HG03354 (cell line): ENCODE results near the gene TRAPPC3.

ENCODE experiments used
- ATAC-seq: cut with Tn5 transposase; IDR thresholded peaks from one replicate; pipeline ENCODE4 v1.9.1; 2021; ENCODE audit warnings: mild to moderate bottlenecking; ENCODE audit not compliant: unreplicated experiment, poor library complexity, severe bottlenecking

TRAPPC3 gene

DNA sequence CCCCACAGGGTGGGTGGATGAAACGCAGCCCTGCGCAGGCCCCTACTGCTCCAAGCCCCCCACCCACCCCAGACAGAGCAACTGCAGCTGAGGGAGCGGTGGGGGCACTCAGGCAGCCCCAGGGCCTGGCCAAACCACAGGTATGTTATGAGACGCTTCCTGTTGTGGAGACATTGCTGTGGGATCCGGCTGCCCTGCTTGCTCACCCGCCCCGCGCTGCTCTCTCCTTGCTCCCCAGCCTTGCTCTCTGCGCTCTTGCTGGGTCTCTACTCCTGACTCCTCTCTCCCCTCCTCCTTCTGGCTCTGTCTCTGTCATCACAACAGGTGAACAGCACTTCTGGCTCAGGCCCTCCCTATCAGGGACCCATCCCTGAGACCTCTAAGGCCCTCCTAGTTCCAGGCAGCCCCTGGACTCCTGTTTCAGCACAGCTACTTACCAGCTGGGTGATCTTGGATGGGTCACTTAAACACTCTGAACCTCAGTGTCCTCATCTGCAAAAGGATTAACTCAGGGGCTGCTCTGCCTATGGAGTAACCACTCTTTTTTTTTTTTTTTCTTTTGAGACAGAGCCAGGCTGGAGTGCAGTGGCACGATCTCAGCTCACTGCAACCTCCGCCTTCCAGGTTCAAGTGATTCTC is 40.1 kb downstream of the TRAPPC3 start:
- no peak for ATAC-seq

DNA sequence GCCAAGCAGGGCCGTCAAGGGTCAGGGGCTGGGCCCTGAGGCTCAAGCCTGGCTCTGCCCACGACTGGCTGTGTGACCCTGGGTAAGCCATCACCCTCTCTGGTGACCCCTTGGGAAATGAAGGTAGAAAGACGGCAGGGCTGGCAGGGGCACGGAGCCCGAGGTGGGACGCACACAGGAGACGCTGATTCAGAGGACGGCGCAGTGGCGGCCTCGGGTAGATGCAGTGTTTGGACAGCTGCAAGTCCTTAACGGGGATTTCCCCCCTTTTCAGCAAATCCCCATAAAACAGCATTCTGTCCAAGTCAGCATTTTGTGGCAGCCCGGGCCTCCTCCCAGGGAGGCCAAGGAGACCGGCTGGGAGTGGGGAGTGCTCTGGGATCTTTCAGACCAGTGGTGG is 41.0 kb downstream of the TRAPPC3 start:
- no peak for ATAC-seq

DNA sequence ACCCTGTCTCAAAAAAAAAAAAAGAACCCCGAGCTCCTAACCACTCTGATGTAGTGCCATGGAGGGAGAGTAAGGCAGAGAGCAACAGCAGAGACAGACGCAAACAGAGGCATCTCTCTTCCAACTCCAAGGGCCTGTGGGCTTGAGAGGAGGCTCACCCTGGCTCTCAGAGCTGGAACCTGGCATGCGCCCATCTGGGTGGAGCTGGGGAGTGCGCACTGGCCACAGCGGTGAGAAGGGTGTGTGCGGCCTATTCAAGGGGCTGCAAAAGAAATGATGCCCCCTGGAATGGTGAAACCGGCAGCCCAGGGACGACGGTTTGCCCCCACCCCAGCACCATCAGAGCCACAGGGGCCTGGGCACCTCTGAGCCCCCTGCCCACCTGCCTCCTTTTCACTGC is 41.9 kb downstream of the TRAPPC3 start:
- ATAC-seq, result no peak

DNA sequence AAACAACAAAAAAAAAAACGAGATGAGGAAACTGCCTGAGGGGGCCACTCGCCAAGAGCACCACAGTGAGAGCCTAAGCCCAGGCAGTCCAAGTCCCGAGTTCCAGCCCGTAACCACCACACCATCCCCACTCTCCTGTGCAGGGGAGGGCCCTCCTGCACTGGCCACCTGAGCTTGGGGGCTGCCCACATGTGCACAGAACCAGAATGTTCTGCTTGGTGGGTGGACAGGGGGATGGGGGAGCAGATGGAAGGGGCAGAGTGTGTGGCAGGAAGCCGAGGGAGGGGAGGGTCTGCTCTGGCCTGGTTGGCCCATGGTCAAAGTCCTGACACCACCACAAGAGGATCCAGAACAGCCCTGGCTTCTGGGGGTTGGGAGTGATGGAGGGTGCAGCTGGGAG is 43.0 kb downstream of the TRAPPC3 start:
- ATAC-seq, result no peak

DNA sequence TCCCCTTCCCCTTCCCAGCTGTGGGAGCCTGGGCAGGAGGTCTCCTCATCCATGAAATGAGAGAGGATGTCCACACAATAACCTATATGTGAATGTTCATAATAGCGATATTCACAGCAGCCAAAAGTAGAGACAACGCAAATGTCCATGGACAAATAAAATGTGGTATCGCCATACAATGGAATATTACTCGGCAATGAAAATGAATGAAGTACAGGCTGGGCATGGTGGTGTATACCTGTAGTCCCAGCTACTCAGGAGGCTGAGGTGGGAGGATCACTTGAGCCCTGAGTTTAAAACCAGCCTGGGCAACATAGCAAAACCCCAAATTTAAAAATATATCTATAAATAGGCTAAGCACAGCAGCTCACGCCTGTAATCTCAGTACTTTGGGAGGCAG is 47.7 kb downstream of the TRAPPC3 start:
- ATAC-seq, result no peak

DNA sequence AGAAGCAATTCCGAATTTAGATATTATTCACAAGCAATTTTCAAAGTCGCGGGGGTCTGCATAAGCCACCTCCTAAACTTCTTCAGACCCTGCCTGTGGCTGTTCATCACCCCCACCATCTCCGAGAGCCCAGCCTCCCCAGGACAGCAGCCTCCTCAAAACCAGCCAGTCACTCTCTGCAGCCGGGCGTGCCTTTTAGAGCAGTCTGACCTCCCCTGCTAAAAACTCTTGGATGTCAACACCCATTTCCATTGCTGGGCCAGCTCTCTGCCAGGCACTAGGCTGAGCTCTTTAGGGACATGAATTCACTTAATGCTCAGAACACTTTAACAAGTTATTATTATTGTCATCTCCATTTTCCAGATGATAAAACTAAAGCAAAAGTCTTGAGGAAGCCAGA is 48.9 kb downstream of the TRAPPC3 start:
- ATAC-seq, result no peak

DNA sequence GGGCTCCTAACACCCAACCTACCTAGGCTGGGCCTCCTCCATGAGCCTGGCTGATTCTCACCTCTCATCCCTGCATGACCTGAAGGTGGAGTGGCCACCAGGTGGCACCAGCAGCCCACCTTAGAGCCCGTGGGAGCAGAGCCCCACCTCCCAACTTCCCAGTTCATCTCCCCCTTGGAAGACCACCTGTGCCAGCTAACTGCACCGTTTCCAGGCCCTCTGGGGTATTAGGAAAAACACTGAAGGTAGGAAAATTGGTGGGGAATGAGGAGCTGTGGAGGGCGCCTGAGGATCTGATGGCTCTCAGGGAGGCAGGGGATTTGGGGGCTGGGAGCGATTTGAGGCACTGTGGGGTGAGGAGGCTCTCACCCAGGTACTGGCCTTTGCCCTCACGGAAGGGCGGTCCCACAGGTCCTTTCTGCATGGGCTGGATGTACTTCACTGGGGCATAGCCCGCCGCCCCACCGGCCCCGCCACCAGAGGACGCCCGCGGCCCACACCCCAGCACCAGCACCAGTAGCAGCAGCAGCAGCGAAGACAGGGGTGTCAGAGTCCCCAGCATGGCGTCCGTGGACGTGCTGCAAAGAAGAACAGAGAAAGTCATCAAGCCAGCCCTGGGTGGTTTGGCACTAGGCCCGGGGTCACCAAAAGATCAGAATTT is 49.5 kb downstream of the TRAPPC3 start:
- no peak for ATAC-seq

DNA sequence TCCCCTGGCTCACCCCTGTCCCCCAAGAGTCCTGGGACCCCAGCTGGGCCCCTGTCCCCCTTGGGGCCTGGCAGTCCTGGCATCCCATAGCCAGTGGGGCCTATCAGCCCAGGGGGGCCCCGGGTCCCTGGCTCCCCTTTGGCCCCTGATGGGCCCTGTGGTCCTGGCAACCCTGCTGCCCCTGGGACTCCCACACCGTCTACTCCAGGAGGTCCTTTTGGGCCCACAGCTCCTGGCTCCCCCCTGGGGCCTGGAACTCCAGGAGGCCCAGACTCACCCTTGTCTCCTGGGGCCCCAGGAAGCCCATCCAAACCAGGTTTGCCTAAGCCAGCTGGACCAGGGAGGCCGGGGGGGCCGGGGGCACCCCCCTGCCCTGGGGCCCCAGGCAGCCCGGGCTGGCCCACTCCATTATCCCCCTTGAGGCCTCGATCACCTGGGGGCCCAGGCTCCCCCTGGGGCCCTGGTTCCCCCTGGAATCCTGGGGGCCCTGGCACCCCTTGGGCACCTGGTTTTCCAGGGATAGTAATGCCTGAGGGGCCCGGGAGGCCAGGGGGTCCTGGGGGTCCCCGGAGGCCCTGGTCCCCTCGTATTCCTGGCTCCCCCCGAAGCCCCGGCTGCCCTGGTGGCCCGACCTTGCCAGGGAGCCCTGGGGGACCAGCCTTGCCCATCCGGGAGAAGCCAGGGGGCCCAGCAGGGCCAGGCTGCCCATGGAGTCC is 50.5 kb downstream of the TRAPPC3 start:
- ATAC-seq, result no peak

DNA sequence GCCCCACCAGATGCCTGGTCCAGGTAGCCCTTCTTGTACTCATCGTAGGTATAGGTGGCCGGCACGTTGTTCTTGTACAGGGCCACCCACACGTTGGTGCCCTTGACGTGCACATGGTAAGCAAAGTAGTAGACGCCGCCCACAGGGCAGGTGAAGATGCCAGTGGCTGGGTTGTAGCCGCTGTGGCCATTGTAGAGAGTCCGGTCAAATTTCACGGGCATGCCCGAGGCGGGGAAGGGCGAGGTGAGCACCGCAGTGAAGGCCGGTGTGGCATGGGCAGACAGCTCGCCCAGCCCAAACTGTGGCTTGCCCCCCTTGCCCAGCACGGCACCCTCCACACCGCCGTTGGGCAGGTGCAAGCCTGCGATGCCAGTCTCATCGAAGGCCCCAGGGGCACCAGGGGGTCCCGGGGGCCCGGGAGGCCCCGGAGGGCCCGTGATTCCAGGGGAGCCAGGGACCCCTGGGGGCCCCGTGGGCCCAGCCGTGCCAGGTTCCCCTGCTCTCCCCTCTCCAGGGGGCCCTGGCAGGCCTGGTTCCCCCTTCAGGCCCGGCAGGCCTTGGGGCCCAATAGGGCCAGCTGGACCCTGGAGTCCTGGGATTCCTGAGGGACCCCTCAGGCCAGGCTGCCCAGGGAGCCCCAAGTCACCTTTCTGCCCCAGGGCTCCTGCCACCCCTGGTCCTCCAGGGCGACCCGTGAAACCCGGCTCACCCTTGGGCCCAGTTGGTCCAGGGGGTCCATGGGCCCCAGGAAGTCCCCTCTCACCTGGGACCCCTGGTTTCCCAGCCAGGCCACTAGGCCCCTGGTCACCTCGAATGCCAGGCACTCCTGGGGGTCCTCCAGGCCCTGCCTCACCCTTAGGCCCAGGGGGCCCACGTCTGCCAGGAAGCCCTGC is 51.3 kb downstream of the TRAPPC3 start:
- no peak for ATAC-seq

DNA sequence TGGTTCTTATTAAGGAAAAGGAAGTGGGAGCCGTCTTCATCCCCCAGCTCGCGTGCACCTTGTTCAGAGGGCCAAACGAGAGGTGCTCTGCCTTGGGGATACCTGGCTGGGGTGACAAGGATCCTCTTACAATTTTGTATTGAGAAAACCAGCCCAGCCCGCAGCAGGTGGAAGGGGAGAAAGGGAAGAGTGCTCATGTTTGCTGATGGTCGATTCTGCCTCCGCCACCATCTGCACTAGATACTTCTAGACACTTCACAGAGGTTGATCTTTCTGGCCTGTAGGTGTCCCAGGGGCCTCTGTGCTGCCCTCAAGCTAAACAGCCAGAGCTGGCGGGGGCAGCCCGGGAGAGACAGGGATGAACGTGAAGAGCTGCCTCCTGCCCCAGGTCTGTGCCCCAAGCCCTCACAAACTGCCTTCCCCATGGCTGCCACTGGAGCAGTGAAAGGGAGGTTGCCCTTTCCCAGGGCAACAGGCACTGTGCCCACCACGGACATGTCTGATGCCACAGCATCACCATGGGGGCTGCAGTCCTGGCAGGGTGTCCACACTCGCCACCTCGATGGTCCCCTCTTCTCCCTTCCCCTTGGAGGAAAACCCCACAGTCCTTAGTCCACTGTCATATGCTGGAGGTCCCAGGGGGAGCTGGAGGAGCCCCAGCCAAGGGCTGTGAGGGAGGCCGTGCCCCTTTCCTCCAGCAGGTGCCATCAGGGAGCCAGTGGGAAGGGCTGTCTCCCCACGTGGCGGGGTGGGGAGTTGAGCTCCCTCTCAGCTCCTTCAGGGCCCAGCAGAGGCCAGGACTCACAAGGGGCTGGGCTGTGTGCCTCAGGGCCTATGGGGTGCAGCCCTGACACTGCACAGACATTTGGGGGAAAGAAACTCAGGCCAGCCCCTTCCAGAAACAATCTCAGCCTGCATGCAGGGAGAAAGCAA is 52.5 kb downstream of the TRAPPC3 start:
- no peak for ATAC-seq

DNA sequence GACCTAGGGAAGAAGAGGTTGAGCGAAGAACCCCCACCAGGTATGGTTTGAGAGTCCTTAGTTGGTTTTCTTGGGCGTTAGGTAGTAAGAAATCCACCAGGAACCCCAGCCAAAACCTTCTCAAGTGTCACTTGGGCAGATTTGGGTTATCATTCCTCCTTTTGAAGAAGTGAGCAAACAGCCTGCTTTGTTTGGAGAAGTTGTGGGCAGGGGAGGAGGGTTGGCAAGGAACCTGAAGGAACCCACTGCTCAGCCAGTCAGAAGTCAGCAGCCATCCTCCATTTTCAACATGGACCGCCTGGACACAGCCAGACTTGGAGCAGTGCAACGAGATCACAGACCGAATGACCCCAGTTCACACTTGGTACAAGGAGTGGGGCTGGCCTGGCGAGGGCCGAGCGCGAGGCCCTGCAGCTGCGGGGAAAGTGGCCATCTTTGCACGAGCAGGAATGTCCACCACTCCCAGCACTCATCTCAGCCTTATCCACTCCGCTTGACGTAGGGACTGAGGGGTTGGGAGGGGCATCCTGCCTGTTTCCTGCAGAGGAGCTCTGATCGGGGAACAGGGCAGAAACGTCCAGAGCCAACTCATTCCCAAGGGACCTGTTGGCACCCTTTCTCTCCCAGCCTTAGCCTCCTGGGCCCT is 53.4 kb downstream of the TRAPPC3 start:
- no peak for ATAC-seq

DNA sequence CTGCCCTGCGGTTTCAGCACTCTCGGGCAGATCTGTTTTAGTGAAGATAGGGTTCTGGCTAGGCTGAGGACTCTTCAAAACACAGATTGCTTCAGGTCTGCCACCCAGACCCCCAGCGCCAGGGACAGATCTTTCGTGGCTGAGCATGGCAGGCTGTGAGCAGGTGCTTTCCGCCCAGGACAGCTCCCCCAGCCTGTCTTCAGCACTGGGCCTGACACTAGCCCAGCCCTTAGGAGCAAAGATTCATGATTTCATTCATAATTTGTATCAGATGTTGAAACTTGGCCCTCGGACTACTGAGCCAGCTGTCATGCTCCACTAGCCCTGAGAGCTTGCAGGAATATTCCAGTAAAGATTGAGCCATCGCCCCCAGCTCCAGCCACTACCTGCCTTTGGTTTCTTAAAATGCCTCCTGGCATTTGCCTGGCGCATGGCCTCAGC is 54.6 kb downstream of the TRAPPC3 start:
- no peak for ATAC-seq

DNA sequence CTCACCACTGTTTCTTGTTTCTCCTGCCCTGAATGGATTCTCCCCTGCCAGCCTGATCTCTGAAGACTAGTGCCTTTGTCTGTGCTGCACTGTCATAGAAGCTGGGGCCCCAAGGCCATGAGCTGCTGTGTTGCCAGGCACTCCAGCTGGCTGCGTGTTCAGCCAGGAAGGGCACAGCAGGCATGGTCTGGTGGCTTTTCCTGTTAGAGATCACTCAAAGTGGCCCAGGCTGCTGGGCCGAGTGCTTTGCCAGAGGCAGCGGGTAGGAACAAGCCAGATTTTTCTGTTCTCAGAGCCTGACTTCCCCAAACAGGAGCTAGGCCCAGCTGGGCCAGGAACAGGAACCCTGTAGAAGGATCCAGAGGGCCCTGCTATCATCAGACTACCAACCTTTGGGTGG is 55.4 kb downstream of the TRAPPC3 start:
- ATAC-seq, result no peak

DNA sequence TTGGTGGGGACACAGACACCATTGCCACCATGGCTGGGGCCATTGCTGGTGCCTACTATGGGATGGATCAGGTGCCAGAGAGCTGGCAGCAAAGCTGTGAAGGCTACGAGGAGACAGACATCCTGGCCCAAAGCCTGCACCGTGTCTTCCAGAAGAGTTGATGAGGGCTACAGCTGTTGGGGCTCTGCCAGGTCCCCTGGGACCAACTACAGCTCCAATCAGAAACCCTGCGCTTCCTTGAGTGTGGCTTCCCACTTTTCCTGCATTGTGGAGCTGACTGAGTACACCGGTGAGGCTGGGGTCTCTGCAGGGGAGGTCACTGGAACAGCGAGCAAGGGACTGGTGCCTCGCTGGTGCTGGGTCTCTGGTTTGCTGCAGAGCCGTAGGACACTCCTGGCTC is 56.1 kb downstream of the TRAPPC3 start:
- ATAC-seq, result no peak

DNA sequence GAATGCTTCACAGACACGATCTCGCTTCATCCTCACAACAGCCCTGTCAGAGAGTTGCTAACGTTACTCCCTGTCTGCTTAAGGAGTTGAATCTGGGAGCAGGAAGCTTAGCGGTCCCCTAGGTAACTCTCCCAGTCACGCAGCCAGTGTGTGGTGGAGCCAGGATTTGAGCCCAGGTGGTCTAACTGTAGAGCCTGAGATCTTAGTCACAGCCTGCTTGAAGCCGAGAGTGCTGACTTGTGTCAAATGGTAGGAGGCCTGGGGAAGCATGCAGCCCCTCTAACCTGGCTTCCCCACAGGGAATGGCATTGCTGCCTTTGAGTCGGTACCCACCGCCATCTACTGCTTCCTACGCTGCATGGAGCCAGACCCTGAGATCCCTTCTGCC is 56.5 kb downstream of the TRAPPC3 start:
- no peak for ATAC-seq

DNA sequence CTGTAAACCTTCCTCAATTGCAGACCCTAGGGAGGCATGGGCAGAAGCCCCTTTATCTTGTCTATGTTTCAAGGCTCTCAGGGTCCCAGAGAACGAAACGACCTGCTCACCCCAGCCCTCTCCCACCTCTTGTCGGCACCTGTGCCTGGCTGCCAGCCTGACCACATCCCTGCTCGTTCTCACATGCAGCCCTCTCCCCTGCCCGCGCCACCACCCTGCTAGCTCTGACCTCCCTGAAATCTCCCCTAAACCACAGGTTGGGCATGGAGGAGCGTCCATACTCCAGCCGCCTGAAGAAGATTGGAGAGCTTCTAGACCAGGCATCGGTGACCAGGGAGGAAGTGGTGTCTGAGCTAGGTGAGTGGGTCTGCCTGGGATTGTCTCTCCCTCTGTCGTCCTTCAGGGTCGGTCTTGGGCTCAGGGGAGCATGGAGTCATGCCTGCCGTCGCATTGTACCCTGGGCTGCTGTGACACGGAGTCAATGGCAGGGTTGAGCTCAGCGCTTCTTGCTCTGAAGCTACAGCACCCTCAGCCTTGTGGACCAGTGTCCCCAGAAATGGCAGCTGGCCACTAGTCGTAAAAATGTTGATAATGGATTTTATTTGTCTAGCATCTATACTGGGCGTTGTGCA is 57.0 kb downstream of the TRAPPC3 start:
- ATAC-seq, result no peak

DNA sequence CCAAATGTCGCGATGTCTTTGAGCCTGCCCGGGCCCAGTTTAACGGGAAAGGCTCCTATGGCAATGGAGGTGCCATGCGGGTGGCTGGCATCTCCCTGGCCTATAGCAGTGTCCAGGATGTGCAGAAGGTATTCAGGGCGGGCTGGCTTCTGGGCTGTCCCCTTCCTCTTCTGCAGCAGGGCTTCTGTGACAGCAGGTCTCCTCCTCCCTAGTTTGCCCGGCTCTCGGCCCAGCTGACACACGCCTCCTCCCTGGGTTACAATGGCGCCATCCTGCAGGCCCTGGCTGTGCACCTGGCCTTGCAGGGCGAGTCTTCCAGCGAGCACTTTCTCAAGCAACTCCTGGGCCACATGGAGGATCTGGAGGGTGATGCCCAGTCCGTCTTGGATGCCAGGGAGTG is 57.6 kb downstream of the TRAPPC3 start:
- no peak for ATAC-seq

DNA sequence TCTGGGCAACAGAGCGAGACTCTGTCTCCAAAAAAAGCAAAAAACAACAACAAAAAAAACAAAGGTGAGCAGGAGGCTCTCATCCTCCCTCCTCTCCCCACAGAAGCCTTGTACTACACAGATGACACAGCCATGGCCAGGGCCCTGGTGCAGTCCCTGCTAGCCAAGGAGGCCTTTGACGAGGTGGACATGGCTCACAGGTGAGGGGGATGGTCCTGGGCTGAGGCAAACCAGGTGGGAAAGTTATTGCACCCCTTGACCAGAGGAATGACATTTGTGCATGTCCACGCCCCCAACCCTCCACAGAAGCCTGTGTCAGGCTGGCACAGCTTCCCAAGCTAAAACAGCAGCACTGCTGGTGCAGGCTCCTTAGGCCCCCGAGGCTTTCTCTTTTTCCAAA is 58.1 kb downstream of the TRAPPC3 start:
- ATAC-seq, result no peak
